ENCODE measurements around the gene CRIP2. TPM values are rescaled to one million over a fixed set of nuclear protein-coding genes. Genes with fewer than 3 reads are reported as not detected.

CRIP2 gene
- total and polyA plus RNA-seq, 2 of the 13 experiments (the other 11 are each of a cell fraction or from before 2014, with no cell fraction given) = 31.6 to 37.9 TPM

DNA sequence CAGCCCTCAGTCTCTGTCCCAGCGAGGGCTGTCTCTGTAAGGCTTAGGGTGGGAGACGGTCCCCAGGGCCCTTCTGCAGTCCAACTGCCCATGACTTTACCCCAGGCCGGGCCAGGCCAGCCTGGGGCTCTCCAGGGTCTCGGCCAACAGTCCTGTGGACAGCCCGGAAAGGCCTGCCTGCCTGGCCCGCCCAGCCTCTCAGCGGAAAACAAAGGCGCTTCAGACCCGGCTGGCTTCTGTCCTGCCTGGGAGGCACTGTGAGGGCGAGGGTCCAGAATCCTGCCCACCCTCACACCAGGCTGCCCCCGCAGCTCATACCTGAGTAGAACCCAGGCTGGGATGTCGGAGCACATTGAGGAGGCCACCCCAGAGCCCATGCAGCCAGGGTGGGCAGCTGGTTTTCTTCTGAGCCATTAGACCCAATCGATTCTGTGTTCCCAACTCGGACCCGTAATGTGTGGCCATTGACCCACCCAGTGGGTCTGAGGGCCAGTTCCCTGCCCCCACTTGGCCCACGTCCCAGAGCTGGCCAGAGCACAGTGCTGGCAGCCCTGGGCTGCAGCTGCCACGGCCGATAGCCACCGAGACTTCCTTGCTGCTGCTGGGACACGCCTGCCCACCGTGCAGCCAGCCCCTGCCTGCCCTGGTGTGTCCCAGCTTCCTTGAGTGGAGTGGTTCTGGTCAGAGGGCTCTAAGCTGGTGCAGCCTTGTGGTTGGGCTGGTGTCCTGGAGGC, 1.6 kb downstream of the CRIP2 start (continued):
- TF ChIP-seq SNAI1 (CRISPR knock-in tag; IDR thresholded peaks at IDR 0.05; ENCODE audit: borderline replicate concordance) (peak; percentile 43; the same call in 1 of the 2 replicates), ZSCAN21 (CRISPR knock-in tag; IDR thresholded peaks at IDR 0.05; ENCODE audit: borderline replicate concordance) (peak; percentile 38; the same call in 1 of the 2 replicates), HNRNPUL1 (IDR thresholded peaks at IDR 0.05; ENCODE audit: low read depth, low read length) (no peak), HNRNPLL (IDR thresholded peaks at IDR 0.05; ENCODE audit: low read depth, low read length, poor library complexity, severe bottlenecking) (peak; percentile 34), TEAD3 (CRISPR knock-in tag; optimal IDR thresholded peaks at IDR 0.05; ENCODE audit: borderline replicate concordance) (peak; percentile 3), ZNF790 (CRISPR knock-in tag; IDR thresholded peaks at IDR 0.05; ENCODE audit: borderline replicate concordance) (0 out of 2 replicates have a peak, but pooled peaks have one; percentile 11), TOPORS (CRISPR knock-in tag; IDR thresholded peaks at IDR 0.05) (peak; percentile 84), DPF2 (CRISPR knock-in tag; IDR thresholded peaks at IDR 0.05; ENCODE audit: borderline replicate concordance, low read depth) (peak; percentile 32; the same call in 1 of the 2 replicates), RBFOX2 (IDR thresholded peaks at IDR 0.05; ENCODE audit: low read depth, low read length) (peak; percentile 59; the same call in 1 of the 2 replicates), KLF16 (CRISPR knock-in tag; IDR thresholded peaks at IDR 0.05) (0 out of 4 replicates have a peak, but pooled peaks of 1 of the 2 experiments have one; percentile 29), SMARCE1 (IDR thresholded peaks at IDR 0.05; ENCODE audit: borderline replicate concordance) (no peak), SOX6 (IDR thresholded peaks at IDR 0.05) (no peak), SOX6 (CRISPR knock-in tag; IDR thresholded peaks at IDR 0.05) (peak; percentile 48), DMAP1 (CRISPR knock-in tag; IDR thresholded peaks at IDR 0.05) (peak; percentile 29; the same call in 1 of the 2 replicates), ZNF619 (CRISPR knock-in tag; IDR thresholded peaks at IDR 0.05) (no peak), ZNF503 (CRISPR knock-in tag; IDR thresholded peaks at IDR 0.05) (no peak), HNRNPL (IDR thresholded peaks at IDR 0.05; ENCODE audit: low read depth, low read length) (peak; percentile 88), ISL2 (CRISPR knock-in tag; IDR thresholded peaks at IDR 0.05) (0 out of 2 replicates have a peak, but pooled peaks have one; percentile 0), POLR2A (IDR thresholded peaks at IDR 0.05; ENCODE audit: insufficient read depth in 1 of 2, low read depth in 2 of 2, low read length in 2 of 2) (peak in 1 of 2 experiments; percentile 48; a peak in 2 of 4 replicates), LCORL (IDR thresholded peaks at IDR 0.05) (no peak), LCORL (CRISPR knock-in tag; IDR thresholded peaks at IDR 0.05) (no peak; the same call in 1 of the 2 replicates), ZNF230 (CRISPR knock-in tag; IDR thresholded peaks at IDR 0.05) (0 out of 2 replicates have a peak, but pooled peaks have one; percentile 14), NRL (CRISPR knock-in tag; IDR thresholded peaks at IDR 0.05; ENCODE audit: borderline replicate concordance) (0 out of 2 replicates have a peak, but pooled peaks have one; percentile 56), ASH2L (IDR thresholded peaks at IDR 0.05; ENCODE audit: insufficient read length, low read depth, low read length) (peak; percentile 2), TARDBP (CRISPR knock-in tag; IDR thresholded peaks at IDR 0.05) (0 out of 2 replicates have a peak, but pooled peaks have one; percentile 39)
- TF ChIP-seq, protein P1, sequence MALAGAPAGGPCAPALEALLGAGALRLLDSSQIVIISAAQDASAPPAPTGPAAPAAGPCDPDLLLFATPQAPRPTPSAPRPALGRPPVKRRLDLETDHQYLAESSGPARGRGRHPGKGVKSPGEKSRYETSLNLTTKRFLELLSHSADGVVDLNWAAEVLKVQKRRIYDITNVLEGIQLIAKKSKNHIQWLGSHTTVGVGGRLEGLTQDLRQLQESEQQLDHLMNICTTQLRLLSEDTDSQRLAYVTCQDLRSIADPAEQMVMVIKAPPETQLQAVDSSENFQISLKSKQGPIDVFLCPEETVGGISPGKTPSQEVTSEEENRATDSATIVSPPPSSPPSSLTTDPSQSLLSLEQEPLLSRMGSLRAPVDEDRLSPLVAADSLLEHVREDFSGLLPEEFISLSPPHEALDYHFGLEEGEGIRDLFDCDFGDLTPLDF (CRISPR knock-in tag; IDR thresholded peaks at IDR 0.05) = 0 out of 2 replicates have a peak, but pooled peaks have one; percentile 10
- TF ChIP-seq, protein P2, sequence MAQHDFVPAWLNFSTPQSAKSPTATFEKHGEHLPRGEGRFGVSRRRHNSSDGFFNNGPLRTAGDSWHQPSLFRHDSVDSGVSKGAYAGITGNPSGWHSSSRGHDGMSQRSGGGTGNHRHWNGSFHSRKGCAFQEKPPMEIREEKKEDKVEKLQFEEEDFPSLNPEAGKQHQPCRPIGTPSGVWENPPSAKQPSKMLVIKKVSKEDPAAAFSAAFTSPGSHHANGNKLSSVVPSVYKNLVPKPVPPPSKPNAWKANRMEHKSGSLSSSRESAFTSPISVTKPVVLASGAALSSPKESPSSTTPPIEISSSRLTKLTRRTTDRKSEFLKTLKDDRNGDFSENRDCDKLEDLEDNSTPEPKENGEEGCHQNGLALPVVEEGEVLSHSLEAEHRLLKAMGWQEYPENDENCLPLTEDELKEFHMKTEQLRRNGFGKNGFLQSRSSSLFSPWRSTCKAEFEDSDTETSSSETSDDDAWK (CRISPR knock-in tag; IDR thresholded peaks at IDR 0.05) = no peak

Data from HepG2 (cell line).